ENCODE measurements around the gene OPA1.

The OPA1 gene

GRCh38 chr3:193605876-193606275 is 12.9 kb downstream of the OPA1 start:
- no peak for TF ChIP-seq GATA3 (IDR thresholded peaks at IDR 0.05; ENCODE audit: low read depth, low read length)

GRCh38 chr3:193614430-193614829 is 21.4 kb downstream of the OPA1 start:
- TF ChIP-seq GATA3 (IDR thresholded peaks at IDR 0.05; ENCODE audit: low read depth, low read length) (no peak), GATA2 (IDR thresholded peaks at IDR 0.05; ENCODE audit: low read depth, low read length) (no peak)

GRCh38 chr3:193617628-193618027 is 24.6 kb downstream of the OPA1 start:
- TF ChIP-seq GATA3 (IDR thresholded peaks at IDR 0.05; ENCODE audit: low read depth, low read length) (no peak), GATA2 (IDR thresholded peaks at IDR 0.05; ENCODE audit: low read depth, low read length) (no peak)

GRCh38 chr3:193620057-193620456 is 27.0 kb downstream of the OPA1 start:
- TF ChIP-seq GATA3 (IDR thresholded peaks at IDR 0.05; ENCODE audit: low read depth, low read length) (no peak), GATA2 (IDR thresholded peaks at IDR 0.05; ENCODE audit: low read depth, low read length) (no peak)

GRCh38 chr3:193620650-193621049 is 27.6 kb downstream of the OPA1 start:
- TF ChIP-seq GATA2 (IDR thresholded peaks at IDR 0.05; ENCODE audit: low read depth, low read length) (no peak), GATA3 (IDR thresholded peaks at IDR 0.05; ENCODE audit: low read depth, low read length) (no peak)

GRCh38 chr3:193621127-193621526 is 28.1 kb downstream of the OPA1 start:
- TF ChIP-seq GATA3 (IDR thresholded peaks at IDR 0.05; ENCODE audit: low read depth, low read length) = no peak
- no peak for TF ChIP-seq GATA2 (IDR thresholded peaks at IDR 0.05; ENCODE audit: low read depth, low read length)

- TF ChIP-seq GATA2 (IDR thresholded peaks at IDR 0.05; ENCODE audit: low read depth, low read length) = no peak
- TF ChIP-seq GATA3 (IDR thresholded peaks at IDR 0.05; ENCODE audit: low read depth, low read length) = no peak
These were observed 37.0 kb downstream of the OPA1 start for GRCh38 chr3:193630005-193630404.

- TF ChIP-seq GATA3 (IDR thresholded peaks at IDR 0.05; ENCODE audit: low read depth, low read length) = no peak
These were observed 44.8 kb downstream of the OPA1 start for GRCh38 chr3:193637831-193638230.

- TF ChIP-seq GATA2 (IDR thresholded peaks at IDR 0.05; ENCODE audit: low read depth, low read length) = no peak
- TF ChIP-seq GATA3 (IDR thresholded peaks at IDR 0.05; ENCODE audit: low read depth, low read length) = no peak
These were observed 45.8 kb downstream of the OPA1 start for GRCh38 chr3:193638833-193639232.

- TF ChIP-seq GATA2 (IDR thresholded peaks at IDR 0.05; ENCODE audit: low read depth, low read length) (no peak), GATA3 (IDR thresholded peaks at IDR 0.05; ENCODE audit: low read depth, low read length) (no peak)
These were observed 47.2 kb downstream of the OPA1 start for GRCh38 chr3:193640165-193640715.

- no peak for TF ChIP-seq GATA3 (IDR thresholded peaks at IDR 0.05; ENCODE audit: low read depth, low read length)
- no peak for TF ChIP-seq GATA2 (IDR thresholded peaks at IDR 0.05; ENCODE audit: low read depth, low read length)
These were observed 47.9 kb downstream of the OPA1 start for GRCh38 chr3:193640728-193641439.

- no peak for TF ChIP-seq GATA2 (IDR thresholded peaks at IDR 0.05; ENCODE audit: low read depth, low read length)
- no peak for TF ChIP-seq GATA3 (IDR thresholded peaks at IDR 0.05; ENCODE audit: low read depth, low read length)
These were observed 48.4 kb downstream of the OPA1 start for GRCh38 chr3:193641440-193641775.

GRCh38 chr3:193645806-193646205 is 52.8 kb downstream of the OPA1 start:
- TF ChIP-seq GATA3 (IDR thresholded peaks at IDR 0.05; ENCODE audit: low read depth, low read length) = no peak
- no peak for TF ChIP-seq GATA2 (IDR thresholded peaks at IDR 0.05; ENCODE audit: low read depth, low read length)

GRCh38 chr3:193648542-193649076 is 55.6 kb downstream of the OPA1 start:
- TF ChIP-seq GATA2 (IDR thresholded peaks at IDR 0.05; ENCODE audit: low read depth, low read length) (no peak), GATA3 (IDR thresholded peaks at IDR 0.05; ENCODE audit: low read depth, low read length) (no peak)

GRCh38 chr3:193650585-193650984 is 57.6 kb downstream of the OPA1 start:
- no peak for TF ChIP-seq GATA2 (IDR thresholded peaks at IDR 0.05; ENCODE audit: low read depth, low read length)
- no peak for TF ChIP-seq GATA3 (IDR thresholded peaks at IDR 0.05; ENCODE audit: low read depth, low read length)
